ENCODE data around the gene STX18.

The STX18 gene

DNA sequence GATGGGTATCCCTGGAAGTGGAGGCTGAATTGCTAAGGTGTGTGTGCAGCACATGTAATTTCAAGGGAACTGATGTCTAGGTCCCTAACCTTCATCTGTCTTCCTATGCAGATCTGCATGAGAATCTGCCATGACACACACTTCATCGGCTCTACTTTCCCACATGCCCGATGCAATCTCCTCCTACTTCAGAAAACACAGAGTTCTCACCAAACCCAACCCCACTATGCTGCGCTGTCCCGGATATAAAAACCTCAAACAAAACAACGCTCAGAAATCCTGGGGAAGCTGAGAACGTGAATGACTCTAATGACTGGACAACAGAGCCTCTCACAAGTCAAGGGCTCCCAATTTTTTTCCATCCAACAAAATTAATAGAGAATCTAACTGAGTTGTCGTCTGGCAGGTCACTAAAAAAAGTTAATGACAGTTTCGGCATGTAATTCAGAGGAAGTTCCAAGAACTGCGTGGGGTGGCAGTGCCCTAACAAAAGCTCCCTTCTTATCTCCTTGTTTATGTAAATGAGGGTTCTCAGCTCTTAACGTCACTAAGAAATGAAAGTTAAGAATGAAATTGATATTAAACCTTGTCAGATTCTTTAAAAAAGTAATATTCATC, 39.0 kb downstream of the STX18 start:
- Histone ChIP-seq H3K27ac (ENCODE audit: insufficient read depth, low read length, poor library complexity, severe bottlenecking) (peak overlapping the region; percentile 34), H3K27me3 (replicated peaks; ENCODE audit: control insufficient read depth, insufficient read depth, low read length, poor library complexity, severe bottlenecking) (no peaks in the 10 kb centered on the region), H3K36me3 (ENCODE audit: control insufficient read depth, insufficient read depth, low read length) (no peaks in the 10 kb centered on the region), H3K9me3 (ENCODE audit: control insufficient read depth, low read length) (no peaks in the 10 kb centered on the region), H3K4me1 (ENCODE audit: control insufficient read depth, insufficient read depth, low read length, poor library complexity, severe bottlenecking) (peaks cover 6% of the 10 kb centered on the region), H3K4me3 (ENCODE audit: insufficient read depth, low read depth, low read length, poor library complexity, severe bottlenecking) (peak overlapping the region; percentile 41)
- no peak for DNase-seq

DNA sequence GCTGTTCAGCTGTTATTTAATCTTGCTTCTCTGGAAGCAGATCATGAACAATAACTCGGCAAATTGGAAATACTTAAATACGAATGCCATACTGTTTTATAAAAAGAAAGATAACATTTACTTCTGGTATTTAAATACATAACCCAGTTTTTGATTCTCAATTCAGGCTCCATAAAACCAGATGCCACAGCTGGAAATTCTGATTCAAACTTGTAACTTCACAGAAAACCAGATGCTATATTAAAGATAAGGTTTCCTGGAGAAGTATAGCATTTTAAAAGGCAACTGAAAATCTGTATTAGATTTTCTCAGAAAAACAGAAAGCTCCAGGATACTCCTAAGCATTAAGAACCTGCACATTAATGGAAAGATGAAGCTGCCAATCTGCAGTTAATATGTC, 40.2 kb downstream of the STX18 start:
- no peak overlapping the region for H3K27ac ChIP-seq (ENCODE audit: insufficient read depth, low read length, poor library complexity, severe bottlenecking)
- H3K4me1 ChIP-seq (ENCODE audit: control insufficient read depth, insufficient read depth, low read length, poor library complexity, severe bottlenecking) = peaks cover 6% of the 10 kb centered on the region
- H3K27me3 ChIP-seq (replicated peaks; ENCODE audit: control insufficient read depth, insufficient read depth, low read length, poor library complexity, severe bottlenecking) = no peaks in the 10 kb centered on the region
- H3K4me3 ChIP-seq (ENCODE audit: insufficient read depth, low read depth, low read length, poor library complexity, severe bottlenecking) = no peak overlapping the region
- H3K9me3 ChIP-seq (ENCODE audit: control insufficient read depth, low read length) = no peaks in the 10 kb centered on the region
- no peaks in the 10 kb centered on the region for H3K36me3 ChIP-seq (ENCODE audit: control insufficient read depth, insufficient read depth, low read length)
- DNase-seq = no peak

DNA sequence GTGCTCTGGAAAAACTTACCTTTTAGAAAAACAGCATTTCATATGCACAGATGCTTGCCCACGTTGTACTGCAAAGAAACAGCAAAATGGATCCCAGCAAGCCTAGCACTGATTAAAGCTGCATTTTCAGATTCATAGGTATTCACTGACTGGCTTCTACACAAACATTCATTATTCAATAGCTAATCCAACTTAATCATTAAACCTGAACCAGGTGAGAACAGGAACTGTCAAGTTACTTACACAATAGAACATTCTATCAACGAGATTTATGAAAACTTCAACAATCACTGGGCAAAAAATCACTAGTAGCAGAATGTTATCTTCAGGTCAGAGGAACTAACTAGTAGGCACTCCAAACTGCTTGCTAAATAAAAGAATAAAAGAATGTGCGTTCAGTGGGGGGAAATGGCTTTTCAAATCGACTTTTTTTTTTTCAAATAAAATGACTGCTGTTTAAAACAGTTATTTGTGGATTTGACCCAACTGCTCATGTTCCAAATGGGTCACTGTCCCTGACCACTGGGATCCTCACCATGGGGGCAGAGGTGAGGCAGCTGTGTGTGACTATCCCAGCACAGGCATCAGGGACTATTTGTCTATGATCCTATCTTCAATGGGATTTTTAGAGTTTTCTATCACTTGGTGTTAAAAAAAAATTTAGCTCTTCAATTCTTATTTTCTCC, 42.3 kb downstream of the STX18 start:
- H3K4me3 ChIP-seq (ENCODE audit: insufficient read depth, low read depth, low read length, poor library complexity, severe bottlenecking) = no peak overlapping the region
- peaks cover 6% of the 10 kb centered on the region for H3K4me1 ChIP-seq (ENCODE audit: control insufficient read depth, insufficient read depth, low read length, poor library complexity, severe bottlenecking)
- H3K27ac ChIP-seq (ENCODE audit: insufficient read depth, low read length, poor library complexity, severe bottlenecking) = no peak overlapping the region
- no peaks in the 10 kb centered on the region for H3K36me3 ChIP-seq (ENCODE audit: control insufficient read depth, insufficient read depth, low read length)
- H3K9me3 ChIP-seq (ENCODE audit: control insufficient read depth, low read length) = no peaks in the 10 kb centered on the region
- no peak for DNase-seq
- H3K27me3 ChIP-seq (replicated peaks; ENCODE audit: control insufficient read depth, insufficient read depth, low read length, poor library complexity, severe bottlenecking) = no peaks in the 10 kb centered on the region

DNA sequence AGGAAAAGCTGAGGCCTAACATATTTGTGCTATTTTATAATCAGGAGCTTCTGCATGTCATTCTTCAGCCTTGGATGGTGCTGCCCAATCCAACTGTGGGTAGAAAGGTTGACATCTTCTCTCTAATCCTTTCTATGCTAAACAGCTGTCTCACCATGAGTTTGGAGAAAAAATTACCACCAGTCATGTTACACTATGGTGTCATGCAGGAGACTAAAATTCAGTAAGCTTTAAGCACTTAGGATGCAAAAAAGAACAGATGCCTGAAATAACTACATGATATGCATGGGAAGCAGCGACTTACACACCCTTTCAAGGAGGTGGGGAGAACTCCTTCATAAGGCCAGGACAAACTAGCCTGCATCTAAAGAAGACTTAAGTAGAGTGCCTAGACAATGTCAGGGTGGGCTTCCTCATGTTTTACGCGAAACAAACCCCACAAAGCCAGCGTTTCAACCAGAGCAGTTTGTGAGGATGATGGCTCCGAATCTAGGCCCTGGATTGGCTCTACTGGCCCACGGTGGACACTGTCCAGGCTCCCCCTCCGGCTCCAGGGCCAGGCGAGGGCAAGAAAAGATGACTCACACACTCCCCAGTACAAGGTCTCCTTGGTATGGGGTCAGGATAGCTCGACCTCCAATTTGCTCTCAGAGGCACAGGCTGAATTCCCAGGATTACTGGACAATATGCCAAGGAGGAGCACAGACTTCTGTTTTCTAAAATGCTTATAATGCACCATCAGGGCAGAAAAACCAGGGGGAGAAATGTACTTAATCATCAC, 45.1 kb downstream of the STX18 start:
- Histone ChIP-seq H3K4me3 (ENCODE audit: insufficient read depth, low read depth, low read length, poor library complexity, severe bottlenecking) (no peak overlapping the region), H3K27me3 (replicated peaks; ENCODE audit: control insufficient read depth, insufficient read depth, low read length, poor library complexity, severe bottlenecking) (no peaks in the 10 kb centered on the region), H3K4me1 (ENCODE audit: control insufficient read depth, insufficient read depth, low read length, poor library complexity, severe bottlenecking) (peaks cover 4% of the 10 kb centered on the region), H3K27ac (ENCODE audit: insufficient read depth, low read length, poor library complexity, severe bottlenecking) (no peak overlapping the region), H3K36me3 (ENCODE audit: control insufficient read depth, insufficient read depth, low read length) (no peaks in the 10 kb centered on the region), H3K9me3 (ENCODE audit: control insufficient read depth, low read length) (no peaks in the 10 kb centered on the region)
- no peak for DNase-seq

DNA sequence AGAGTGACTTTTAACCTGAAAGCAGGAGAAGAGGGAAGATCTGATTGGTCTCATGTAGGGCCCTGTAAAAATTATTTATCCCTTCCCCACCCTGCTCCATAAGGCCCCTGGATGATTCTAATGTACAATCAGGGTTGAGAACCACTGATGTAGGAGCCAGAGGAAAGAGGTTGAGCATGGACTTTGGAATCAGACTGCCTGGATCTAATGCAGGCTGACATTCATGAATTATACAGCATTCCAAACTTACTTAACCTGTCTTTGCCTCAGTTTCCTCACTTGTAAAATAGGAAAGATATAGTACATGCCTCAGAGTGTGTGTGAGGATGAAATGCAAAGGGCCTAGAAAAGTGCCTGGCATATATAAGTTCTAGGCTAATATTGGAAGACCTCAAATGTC, 47.0 kb downstream of the STX18 start:
- Histone ChIP-seq H3K9me3 (ENCODE audit: control insufficient read depth, low read length) (no peaks in the 10 kb centered on the region), H3K36me3 (ENCODE audit: control insufficient read depth, insufficient read depth, low read length) (no peaks in the 10 kb centered on the region), H3K27ac (ENCODE audit: insufficient read depth, low read length, poor library complexity, severe bottlenecking) (no peak overlapping the region), H3K27me3 (replicated peaks; ENCODE audit: control insufficient read depth, insufficient read depth, low read length, poor library complexity, severe bottlenecking) (no peaks in the 10 kb centered on the region), H3K4me1 (ENCODE audit: control insufficient read depth, insufficient read depth, low read length, poor library complexity, severe bottlenecking) (peaks cover 4% of the 10 kb centered on the region), H3K4me3 (ENCODE audit: insufficient read depth, low read depth, low read length, poor library complexity, severe bottlenecking) (no peak overlapping the region)
- DNase-seq = no peak

DNA sequence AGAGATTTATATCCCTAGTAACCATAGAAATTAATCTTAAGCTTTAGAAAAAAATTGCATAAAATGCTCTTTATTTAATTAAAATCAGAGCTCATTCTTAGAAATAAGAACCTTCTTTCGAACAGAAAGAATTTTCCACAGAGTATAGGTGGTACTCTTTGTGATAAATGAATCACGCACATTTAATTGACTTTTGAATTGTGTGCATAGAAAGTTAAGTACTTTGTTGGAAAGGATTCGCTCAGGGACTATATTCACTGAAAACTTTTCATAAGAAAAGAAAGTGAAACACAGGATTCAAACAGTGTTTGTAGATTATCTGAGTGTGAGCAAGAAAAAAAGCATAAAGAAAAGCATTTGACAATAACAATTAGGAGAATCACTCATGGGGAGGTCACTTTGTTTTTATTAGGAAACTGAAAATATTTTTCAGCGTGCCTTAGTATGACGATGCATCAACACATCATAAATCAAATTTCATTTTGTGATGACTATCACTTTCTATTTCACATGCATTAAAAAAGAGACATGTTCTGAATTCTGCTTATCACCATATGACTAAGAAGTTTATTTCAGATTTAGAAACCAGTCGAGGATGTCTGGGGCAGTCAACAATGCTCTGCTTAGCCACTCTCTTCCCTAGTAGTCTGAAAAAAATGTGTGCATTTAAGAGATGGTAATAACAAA, 49.5 kb downstream of the STX18 start:
- Histone ChIP-seq H3K36me3 (ENCODE audit: control insufficient read depth, insufficient read depth, low read length) (no peaks in the 10 kb centered on the region), H3K27ac (ENCODE audit: insufficient read depth, low read length, poor library complexity, severe bottlenecking) (no peak overlapping the region), H3K4me3 (ENCODE audit: insufficient read depth, low read depth, low read length, poor library complexity, severe bottlenecking) (no peak overlapping the region), H3K27me3 (replicated peaks; ENCODE audit: control insufficient read depth, insufficient read depth, low read length, poor library complexity, severe bottlenecking) (no peaks in the 10 kb centered on the region), H3K4me1 (ENCODE audit: control insufficient read depth, insufficient read depth, low read length, poor library complexity, severe bottlenecking) (peaks cover 4% of the 10 kb centered on the region), H3K9me3 (ENCODE audit: control insufficient read depth, low read length) (no peaks in the 10 kb centered on the region)
- no peak for DNase-seq

DNA sequence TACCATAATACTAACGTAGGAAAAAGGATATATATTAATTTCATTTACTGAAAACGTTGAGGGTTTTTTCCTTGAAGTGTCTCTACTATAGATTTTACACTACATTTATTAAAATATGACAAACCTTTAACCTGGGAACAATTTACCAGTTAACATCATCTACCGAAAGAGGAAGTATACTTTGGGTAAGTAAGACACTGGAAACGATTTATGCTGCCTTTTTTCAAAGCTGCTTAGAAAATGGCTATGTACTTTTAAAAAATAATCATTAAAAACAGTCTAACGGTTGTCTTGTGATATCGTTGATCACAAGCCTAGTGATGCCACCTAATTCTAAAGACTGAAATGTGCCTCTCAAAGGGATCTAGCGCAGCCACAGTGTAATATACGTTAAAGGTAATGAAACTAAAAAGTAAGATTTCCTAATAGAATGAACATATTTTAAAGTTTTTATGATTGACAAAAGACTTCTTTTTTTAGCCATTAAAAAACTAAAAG, 50.4 kb downstream of the STX18 start:
- no peak for DNase-seq
- peaks cover 4% of the 10 kb centered on the region for H3K4me1 ChIP-seq (ENCODE audit: control insufficient read depth, insufficient read depth, low read length, poor library complexity, severe bottlenecking)
- H3K9me3 ChIP-seq (ENCODE audit: control insufficient read depth, low read length) = no peaks in the 10 kb centered on the region
- no peak overlapping the region for H3K27ac ChIP-seq (ENCODE audit: insufficient read depth, low read length, poor library complexity, severe bottlenecking)
- H3K36me3 ChIP-seq (ENCODE audit: control insufficient read depth, insufficient read depth, low read length) = no peaks in the 10 kb centered on the region
- H3K4me3 ChIP-seq (ENCODE audit: insufficient read depth, low read depth, low read length, poor library complexity, severe bottlenecking) = no peak overlapping the region
- H3K27me3 ChIP-seq (replicated peaks; ENCODE audit: control insufficient read depth, insufficient read depth, low read length, poor library complexity, severe bottlenecking) = no peaks in the 10 kb centered on the region

DNA sequence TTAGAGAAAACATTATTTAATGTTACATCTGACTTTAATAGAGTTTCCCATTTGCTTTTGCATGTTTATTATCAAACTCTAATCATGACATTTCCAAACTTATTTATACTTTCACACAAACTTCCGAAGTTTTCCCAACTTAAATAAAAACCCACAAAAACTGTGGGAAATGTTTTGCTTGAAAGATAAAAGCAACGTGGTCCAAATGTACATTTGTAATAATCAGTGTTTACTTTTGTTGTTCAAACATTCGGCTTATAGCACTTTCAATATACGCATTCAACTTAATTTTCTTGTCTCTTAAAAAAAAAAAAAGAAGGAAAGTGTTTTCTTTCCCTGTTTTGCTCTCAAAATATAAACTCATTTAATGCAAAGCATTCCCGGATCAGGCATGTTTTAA, 51.0 kb downstream of the STX18 start:
- H3K27me3 ChIP-seq (replicated peaks; ENCODE audit: control insufficient read depth, insufficient read depth, low read length, poor library complexity, severe bottlenecking) = no peaks in the 10 kb centered on the region
- DNase-seq = no peak

DNA sequence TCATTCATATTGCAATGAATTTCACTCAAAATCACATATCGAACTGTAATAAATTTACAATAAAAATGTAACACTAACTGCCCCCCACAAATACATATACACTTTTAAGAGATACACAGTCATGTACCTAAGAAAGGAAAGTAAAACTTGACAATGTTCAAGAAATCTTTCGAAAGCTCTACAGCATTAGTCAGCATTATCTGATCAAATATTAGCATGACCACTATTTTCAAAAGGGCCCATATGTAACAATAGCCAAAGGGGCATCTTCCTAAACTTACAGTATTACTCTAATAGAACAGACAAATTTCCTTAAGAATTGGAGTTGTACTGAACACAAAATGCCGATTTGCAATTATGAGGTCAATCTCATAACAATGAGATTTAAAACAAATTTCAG, 51.8 kb downstream of the STX18 start:
- DNase-seq = no peak
- H3K36me3 ChIP-seq (ENCODE audit: control insufficient read depth, insufficient read depth, low read length) = no peaks in the 10 kb centered on the region
- H3K9me3 ChIP-seq (ENCODE audit: control insufficient read depth, low read length) = no peaks in the 10 kb centered on the region
- H3K27me3 ChIP-seq (replicated peaks; ENCODE audit: control insufficient read depth, insufficient read depth, low read length, poor library complexity, severe bottlenecking) = no peaks in the 10 kb centered on the region
- H3K4me3 ChIP-seq (ENCODE audit: insufficient read depth, low read depth, low read length, poor library complexity, severe bottlenecking) = no peak overlapping the region
- H3K27ac ChIP-seq (ENCODE audit: insufficient read depth, low read length, poor library complexity, severe bottlenecking) = no peak overlapping the region
- peaks cover 4% of the 10 kb centered on the region for H3K4me1 ChIP-seq (ENCODE audit: control insufficient read depth, insufficient read depth, low read length, poor library complexity, severe bottlenecking)

More for the DNA sequence above, 51.0 kb downstream of the STX18 start:
- Histone ChIP-seq H3K36me3 (ENCODE audit: control insufficient read depth, insufficient read depth, low read length) (no peaks in the 10 kb centered on the region), H3K4me1 (ENCODE audit: control insufficient read depth, insufficient read depth, low read length, poor library complexity, severe bottlenecking) (peaks cover 4% of the 10 kb centered on the region), H3K4me3 (ENCODE audit: insufficient read depth, low read depth, low read length, poor library complexity, severe bottlenecking) (no peak overlapping the region), H3K27ac (ENCODE audit: insufficient read depth, low read length, poor library complexity, severe bottlenecking) (no peak overlapping the region), H3K9me3 (ENCODE audit: control insufficient read depth, low read length) (no peaks in the 10 kb centered on the region)
